Esophagus muscularis mucosa (tissue), 4 donors: Measurements from ENCODE around the gene CLCF1.

ENCODE experiments used
- EP300 ChIP-seq: sonication (generic); formaldehyde crosslinking; IDR thresholded peaks from one replicate; pipeline ENCODE4 v1.6.1; 2017; ENCODE audit warnings: antibody characterized with exemption
- POLR2AphosphoS5 ChIP-seq, 2 donors: sonication (generic); formaldehyde crosslinking; IDR thresholded peaks; one replicate each; pipeline ENCODE4 v1.6.1; 2017; ENCODE audit warnings: antibody characterized with exemption in 2 of 2
- TF ChIP-seq, protein P1 (sequence below), 3 experiments: fragments of 200-600 bp in 2 of 3; fragments of 450-650 bp in 1 of 3; sonication (generic) in 2 of 3; IDR thresholded peaks; one replicate each; pipeline ENCODE4 v1.5.1; 2017 to 2019; ENCODE audit warnings: antibody characterized with exemption in 3 of 3, mild to moderate bottlenecking in 2 of 3, moderate library complexity in 1 of 3

DNA sequence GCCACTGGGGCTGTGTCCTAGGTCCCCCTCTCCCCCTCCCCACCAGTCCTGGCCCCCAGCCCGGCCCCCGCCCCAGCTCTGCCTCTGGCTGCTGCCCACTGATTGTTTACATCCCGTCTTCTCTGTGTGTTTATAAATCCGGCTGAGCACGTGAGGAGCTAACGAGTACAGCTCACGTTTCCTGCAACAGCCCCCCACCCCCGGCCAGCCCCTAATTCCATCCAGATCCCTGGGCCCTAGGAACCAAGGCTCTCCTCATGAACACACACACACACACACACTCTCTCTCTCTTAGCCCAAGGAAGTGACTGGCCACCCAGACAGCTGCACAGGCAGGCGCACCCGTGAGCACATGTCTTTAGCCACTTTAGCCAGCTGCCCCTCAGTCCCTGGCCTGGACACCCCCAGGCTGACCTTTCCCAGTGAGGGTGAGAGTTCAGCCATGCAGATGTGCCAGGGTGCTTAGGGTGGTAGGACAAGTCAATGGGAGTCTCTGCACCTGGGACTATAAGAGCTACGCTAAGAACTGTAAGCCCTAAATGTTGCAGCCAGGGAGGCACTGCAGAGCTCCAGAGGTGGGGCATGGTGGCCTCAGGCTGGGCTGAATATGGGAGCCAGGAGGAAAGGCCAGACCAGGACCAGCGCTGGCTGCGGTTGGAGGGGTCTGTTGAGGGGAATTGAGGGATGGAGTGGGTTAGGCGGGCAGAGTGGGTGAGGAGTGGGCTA, 2.9 kb downstream of the CLCF1 start:
- TF ChIP-seq, protein P1, sequence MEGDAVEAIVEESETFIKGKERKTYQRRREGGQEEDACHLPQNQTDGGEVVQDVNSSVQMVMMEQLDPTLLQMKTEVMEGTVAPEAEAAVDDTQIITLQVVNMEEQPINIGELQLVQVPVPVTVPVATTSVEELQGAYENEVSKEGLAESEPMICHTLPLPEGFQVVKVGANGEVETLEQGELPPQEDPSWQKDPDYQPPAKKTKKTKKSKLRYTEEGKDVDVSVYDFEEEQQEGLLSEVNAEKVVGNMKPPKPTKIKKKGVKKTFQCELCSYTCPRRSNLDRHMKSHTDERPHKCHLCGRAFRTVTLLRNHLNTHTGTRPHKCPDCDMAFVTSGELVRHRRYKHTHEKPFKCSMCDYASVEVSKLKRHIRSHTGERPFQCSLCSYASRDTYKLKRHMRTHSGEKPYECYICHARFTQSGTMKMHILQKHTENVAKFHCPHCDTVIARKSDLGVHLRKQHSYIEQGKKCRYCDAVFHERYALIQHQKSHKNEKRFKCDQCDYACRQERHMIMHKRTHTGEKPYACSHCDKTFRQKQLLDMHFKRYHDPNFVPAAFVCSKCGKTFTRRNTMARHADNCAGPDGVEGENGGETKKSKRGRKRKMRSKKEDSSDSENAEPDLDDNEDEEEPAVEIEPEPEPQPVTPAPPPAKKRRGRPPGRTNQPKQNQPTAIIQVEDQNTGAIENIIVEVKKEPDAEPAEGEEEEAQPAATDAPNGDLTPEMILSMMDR (IDR thresholded peaks at IDR 0.05), result no peak
- TF ChIP-seq EP300, result no peak
- no peak for TF ChIP-seq POLR2AphosphoS5 (IDR thresholded peaks at IDR 0.05)
